SK-N-SH (cell line): Measurements from ENCODE around the gene SNX20. TPM values are rescaled to one million over a fixed set of nuclear protein-coding genes. Genes with fewer than 3 reads are reported as not detected.

Experiments used
- CTCF ChIA-PET: fragments of 300-600, 350-600 bp; formaldehyde crosslinking; extraction: SDS; loops from one replicate; lab custom pipeline; 2021; lab: Yijun Ruan, JAX
- POLR2A ChIA-PET: fragments of 350-600 bp; sonication (Branson Sonifier 250); formaldehyde crosslinking; extraction: SDS; loops from one replicate; lab custom pipeline; 2020; ENCODE audit warnings: antibody characterized with exemption, inconsistent platforms; lab: Yijun Ruan, JAX
- DNase-seq: peaks from one replicate; pipeline ENCODE4 v3.0.0; 2012
- H2AFZ ChIP-seq: fragments of 200-600 bp; sonication (generic); 2 replicates; pipeline ENCODE4 v1.8.1; 2016; ENCODE audit warnings: antibody characterized with exemption, mild to moderate bottlenecking, low read depth
- H3F3A ChIP-seq: fragments of 200-600 bp; sonication (generic); replicated peaks from 2 replicates; pipeline ENCODE3; 2016; ENCODE audit warnings: antibody characterized with exemption, mild to moderate bottlenecking; ENCODE audit not compliant: insufficient read depth
- H3K27ac ChIP-seq, 2 experiments: fragments of 200-500 bp in 1 of 2; fragments of 200-600 bp in 1 of 2; sonication (Bioruptor generic) in 1 of 2; sonication (generic), shearing (Covaris generic) in 1 of 2; 2 replicates each; pipeline versions ENCODE4 v1.5.1 to v1.6.1; 2014 to 2016; ENCODE audit warnings: low read depth in 2 of 2, inconsistent platforms in 1 of 2, low read length in 1 of 2, mild to moderate bottlenecking in 1 of 2, mixed read lengths in 1 of 2
- H3K27me3 ChIP-seq: fragments of 200-600 bp; sonication (generic), shearing (Covaris generic); 2 replicates; pipeline ENCODE4 v1.6.1; 2016; ENCODE audit warnings: mixed run types; ENCODE audit not compliant: insufficient read depth
- H3K36me3 ChIP-seq, 2 experiments: fragments of 200-500 bp in 1 of 2; fragments of 200-600 bp in 1 of 2; sonication (Bioruptor generic) in 1 of 2; sonication (generic) in 1 of 2; replicated peaks in 1 of 2; 2 replicates each; pipeline versions ENCODE3 to v1.5.1; 2014 to 2016; ENCODE audit warnings: low read length in 1 of 2, mild to moderate bottlenecking in 1 of 2; ENCODE audit not compliant: insufficient read depth in 2 of 2, control insufficient read depth in 1 of 2
- H3K4me1 ChIP-seq, 2 experiments: fragments of 200-500 bp in 1 of 2; fragments of 200-600 bp in 1 of 2; sonication (Bioruptor generic) in 1 of 2; sonication (generic), shearing (Covaris generic) in 1 of 2; 2 replicates each; pipeline versions ENCODE4 v1.5.1 to v1.6.1; 2014 to 2016; ENCODE audit warnings: low read depth in 1 of 2, low read length in 1 of 2, mixed run types in 1 of 2; ENCODE audit not compliant: insufficient read depth in 2 of 2, control insufficient read depth in 1 of 2
- H3K4me2 ChIP-seq: fragments of 200-600 bp; sonication (generic), shearing (Covaris generic); 2 replicates; pipeline ENCODE4 v1.6.1; 2017; ENCODE audit warnings: mixed run types
- H3K4me3 ChIP-seq, 2 experiments: fragments of 200-500 bp in 1 of 2; fragments of 200-600 bp in 1 of 2; sonication (Bioruptor generic) in 1 of 2; sonication (generic), shearing (Covaris generic) in 1 of 2; 2 replicates each; pipeline versions ENCODE4 v1.5.1 to v1.8.1; 2014 to 2016; ENCODE audit warnings: low read depth in 2 of 2, inconsistent platforms in 1 of 2, low read length in 1 of 2, mild to moderate bottlenecking in 1 of 2, mixed read lengths in 1 of 2, moderate library complexity in 1 of 2
- H3K79me2 ChIP-seq: fragments of 200-600 bp; sonication (generic); 2 replicates; pipeline ENCODE4 v1.8.1; 2017; ENCODE audit warnings: mild to moderate bottlenecking; ENCODE audit not compliant: insufficient read depth
- H3K9ac ChIP-seq: fragments of 200-600 bp; sonication (generic); 2 replicates; pipeline ENCODE4 v1.6.1; 2017; ENCODE audit warnings: mixed run types
- H3K9me2 ChIP-seq: fragments of 200-600 bp; sonication (generic); 2 replicates; pipeline ENCODE4 v1.6.1; 2017; ENCODE audit warnings: mixed run types
- H3K9me3 ChIP-seq: fragments of 200-600 bp; sonication (generic); 2 replicates; pipeline ENCODE4 v1.6.1; 2017; ENCODE audit warnings: mixed run types, mild to moderate bottlenecking, moderate library complexity
- H4K20me1 ChIP-seq: fragments of 200-600 bp; sonication (generic); 2 replicates; pipeline ENCODE4 v1.6.1; 2017; ENCODE audit warnings: mild to moderate bottlenecking, mixed run types; ENCODE audit not compliant: insufficient read depth
- FOSL2 ChIP-seq: IDR thresholded peaks from 2 replicates; pipeline ENCODE4 v1.4.0; 2012; ENCODE audit warnings: low read depth, mild to moderate bottlenecking, moderate library complexity, borderline replicate concordance
- FOXJ3 ChIP-seq: sonication (generic); formaldehyde crosslinking; IDR thresholded peaks from 2 replicates; pipeline ENCODE4 v1.5.1; 2020; ENCODE audit warnings: mild to moderate bottlenecking, missing genetic modification reagents
- FOXM1 ChIP-seq: IDR thresholded peaks from 2 replicates; pipeline ENCODE4 v1.4.0; 2012; ENCODE audit warnings: low read depth, mild to moderate bottlenecking
- IRF3 ChIP-seq: fragments of 150-350 bp; IDR thresholded peaks from 2 replicates; pipeline ENCODE4 v1.6.1; 2016; ENCODE audit warnings: mild to moderate bottlenecking, low read depth, low read length
- NFIC ChIP-seq: IDR thresholded peaks from 2 replicates; pipeline ENCODE4 v1.4.0; 2012; ENCODE audit warnings: borderline replicate concordance
- WGBS: methylation state at CpG from one replicate; pipeline ENCODE4 v1.1.6; 2017; ENCODE audit warnings: low lambda C conversion rate; 5-methylcytosine and 5-hydroxymethylcytosine counted together
- polyA plus RNA-seq, 3 experiments: library from polyadenylated mRNA; depleted of rRNA; stranded (reverse); fragments of >200 nt; gene quantifications; 2 replicates each; pipeline ENCODE4 v1.2.3, GENCODE V29; 2012
- TF ChIP-seq, protein P1 (sequence below): IDR thresholded peaks from 2 replicates; pipeline ENCODE4; 2012
- TF ChIP-seq, protein P2 (sequence below): IDR thresholded peaks from 2 replicates; pipeline ENCODE4 v1.4.0; 2012; ENCODE audit warnings: low read depth, borderline replicate concordance

Gene SNX20
- polyA plus RNA-seq, 1 of the 3 experiments (the other 2 are of a cell fraction) = not detected

- 71% methylated on average over 8 of the region's 15 CpGs for WGBS
- POLR2A ChIA-PET = no interaction called here
- H3K9me2 ChIP-seq = no peaks in the 10 kb centered on the region
Observed at GRCh38 chr16:50696575-50697420, 15.7 kb upstream of the SNX20 start.

GRCh38 chr16:50696126-50696525 lies 15.0 kb upstream of the SNX20 start:
- DNase-seq = no peak
- Histone ChIP-seq H3K4me2 (no peak overlapping the region), H3F3A (no peaks in the 10 kb centered on the region), H3K9me2 (no peaks in the 10 kb centered on the region), H3K9ac (no peak overlapping the region), H3K36me3 (no peaks in the 10 kb centered on the region), H3K4me1 (peaks cover 0 to 2% of the 10 kb centered on the region in 2 experiments; a peak in 1 of 4 replicates), H3K9me3 (no peaks in the 10 kb centered on the region), H3K79me2 (no peaks in the 10 kb centered on the region), H3K27ac (no peak overlapping the region), H4K20me1 (no peaks in the 10 kb centered on the region), H3K4me3 (no peak overlapping the region), H2AFZ (no peak overlapping the region), H3K27me3 (no peaks in the 10 kb centered on the region; the same call in 1 of the 2 replicates)
- ChIA-PET CTCF (interaction anchor here (1.1 kb wide), 1 partner anchor 18 kb away, joined by 4 read pairs; no protein-coding TSS in a partner anchor), POLR2A (no interaction called here)
- TF ChIP-seq FOXJ3 (no peak), FOSL2 (no peak), IRF3 (no peak), NFIC (no peak)
- TF ChIP-seq, protein P1, sequence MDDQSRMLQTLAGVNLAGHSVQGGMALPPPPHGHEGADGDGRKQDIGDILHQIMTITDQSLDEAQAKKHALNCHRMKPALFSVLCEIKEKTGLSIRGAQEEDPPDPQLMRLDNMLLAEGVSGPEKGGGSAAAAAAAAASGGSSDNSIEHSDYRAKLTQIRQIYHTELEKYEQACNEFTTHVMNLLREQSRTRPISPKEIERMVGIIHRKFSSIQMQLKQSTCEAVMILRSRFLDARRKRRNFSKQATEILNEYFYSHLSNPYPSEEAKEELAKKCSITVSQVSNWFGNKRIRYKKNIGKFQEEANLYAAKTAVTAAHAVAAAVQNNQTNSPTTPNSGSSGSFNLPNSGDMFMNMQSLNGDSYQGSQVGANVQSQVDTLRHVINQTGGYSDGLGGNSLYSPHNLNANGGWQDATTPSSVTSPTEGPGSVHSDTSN = no peak
- 54% methylated on average over 5 of the region's 5 CpGs for whole genome bisulfite sequencing

More at GRCh38 chr16:50696575-50697420, 15.7 kb upstream of the SNX20 start:
- Histone ChIP-seq H3K4me1 (peaks cover 0 to 2% of the 10 kb centered on the region in 2 experiments; a peak in 1 of 4 replicates), H3K4me3 (no peak overlapping the region)
- CTCF ChIA-PET = interaction anchor here (1.1 to 1.8 kb wide), 3 partner anchors 15 to 32 kb away, joined by 3 to 9 read pairs (median 4); no protein-coding TSS in a partner anchor
- TF ChIP-seq FOXM1 = no peak
- TF ChIP-seq, protein P2, sequence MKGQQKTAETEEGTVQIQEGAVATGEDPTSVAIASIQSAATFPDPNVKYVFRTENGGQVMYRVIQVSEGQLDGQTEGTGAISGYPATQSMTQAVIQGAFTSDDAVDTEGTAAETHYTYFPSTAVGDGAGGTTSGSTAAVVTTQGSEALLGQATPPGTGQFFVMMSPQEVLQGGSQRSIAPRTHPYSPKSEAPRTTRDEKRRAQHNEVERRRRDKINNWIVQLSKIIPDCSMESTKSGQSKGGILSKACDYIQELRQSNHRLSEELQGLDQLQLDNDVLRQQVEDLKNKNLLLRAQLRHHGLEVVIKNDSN = peak; percentile 45; the same call in 1 of the 2 replicates
- TF ChIP-seq, all 33 proteins: peak for 1
- H3K36me3 ChIP-seq = no peaks in the 10 kb centered on the region
- no peaks in the 10 kb centered on the region; the same call in 1 of the 2 replicates for H3K27me3 ChIP-seq
- no peaks in the 10 kb centered on the region for H3K9me3 ChIP-seq
- no peak overlapping the region for H2AFZ ChIP-seq
- no peak overlapping the region for H3K9ac ChIP-seq
- no peaks in the 10 kb centered on the region for H3K79me2 ChIP-seq
- H3K4me2 ChIP-seq = no peak overlapping the region
- H3K27ac ChIP-seq = no peak overlapping the region
- DNase-seq = no peak
- H3F3A ChIP-seq = no peaks in the 10 kb centered on the region
- H4K20me1 ChIP-seq = no peaks in the 10 kb centered on the region
